ENCODE measurements around the gene TMEM126B. TPM values are rescaled to one million over a fixed set of nuclear protein-coding genes. Genes with fewer than 3 reads are reported as not detected.

Gene TMEM126B
- total and polyA plus RNA-seq, 2 donors (not counting 1 experiment from before 2014, with no cell fraction given): 21.7 to 38.5 TPM

DNA sequence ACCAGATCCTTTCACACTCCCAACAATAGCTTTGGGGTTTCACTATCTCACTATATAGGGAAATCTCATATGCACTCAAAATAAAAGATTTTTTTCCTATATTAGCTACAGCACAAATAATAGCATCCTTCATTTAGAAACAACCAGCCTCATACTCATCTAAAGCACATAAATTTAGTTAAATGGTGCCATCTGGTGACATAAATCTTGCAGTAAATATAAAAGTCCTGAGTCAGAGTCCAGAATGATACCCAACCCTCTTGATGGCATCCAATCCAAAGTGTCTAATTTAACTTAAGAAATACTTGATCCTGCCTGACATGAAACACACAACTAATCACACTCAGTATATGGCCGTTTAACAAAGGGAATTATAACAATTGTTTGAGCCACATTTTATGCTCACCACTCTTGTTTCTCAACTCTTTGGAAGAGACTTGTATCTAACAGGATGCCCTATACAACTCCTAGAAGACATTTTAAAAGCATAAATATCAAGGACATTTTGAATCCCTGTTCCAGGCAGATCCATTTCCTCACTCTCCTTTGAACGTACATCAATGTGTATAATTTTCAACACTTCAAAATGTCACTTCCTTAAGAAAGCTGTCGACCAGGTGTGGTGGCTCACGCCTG, 37.4 kb upstream of the TMEM126B start:
- no peak for TF ChIP-seq EZH2 (IDR thresholded peaks at IDR 0.05; ENCODE audit: borderline replicate concordance, insufficient read depth, low read depth, low read length, poor library complexity, severe bottlenecking)
- TF ChIP-seq, protein P1, sequence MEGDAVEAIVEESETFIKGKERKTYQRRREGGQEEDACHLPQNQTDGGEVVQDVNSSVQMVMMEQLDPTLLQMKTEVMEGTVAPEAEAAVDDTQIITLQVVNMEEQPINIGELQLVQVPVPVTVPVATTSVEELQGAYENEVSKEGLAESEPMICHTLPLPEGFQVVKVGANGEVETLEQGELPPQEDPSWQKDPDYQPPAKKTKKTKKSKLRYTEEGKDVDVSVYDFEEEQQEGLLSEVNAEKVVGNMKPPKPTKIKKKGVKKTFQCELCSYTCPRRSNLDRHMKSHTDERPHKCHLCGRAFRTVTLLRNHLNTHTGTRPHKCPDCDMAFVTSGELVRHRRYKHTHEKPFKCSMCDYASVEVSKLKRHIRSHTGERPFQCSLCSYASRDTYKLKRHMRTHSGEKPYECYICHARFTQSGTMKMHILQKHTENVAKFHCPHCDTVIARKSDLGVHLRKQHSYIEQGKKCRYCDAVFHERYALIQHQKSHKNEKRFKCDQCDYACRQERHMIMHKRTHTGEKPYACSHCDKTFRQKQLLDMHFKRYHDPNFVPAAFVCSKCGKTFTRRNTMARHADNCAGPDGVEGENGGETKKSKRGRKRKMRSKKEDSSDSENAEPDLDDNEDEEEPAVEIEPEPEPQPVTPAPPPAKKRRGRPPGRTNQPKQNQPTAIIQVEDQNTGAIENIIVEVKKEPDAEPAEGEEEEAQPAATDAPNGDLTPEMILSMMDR (IDR thresholded peaks at IDR 0.05): peak; percentile 44
- Mint-ChIP-seq H3K4me3 (no peak overlapping the region), H3K9me3 (ENCODE audit: insufficient read depth) (peaks cover 3% of the 10 kb centered on the region), H3K27me3 (peaks cover 9% of the 10 kb centered on the region), H3K27ac (no peak overlapping the region), H3K4me1 (no peaks in the 10 kb centered on the region)
- intact Hi-C loops (cut with micrococcal nuclease): loop anchor here (1.0 to 10.0 kb wide), 5 partner anchors 384 to 1206 kb away; no protein-coding TSS in a partner anchor
- Histone ChIP-seq H3K27me3 (replicated peaks in 1 of 4; ENCODE audit: control extremely low read depth in 1 of 4, control insufficient read depth in 3 of 4, insufficient read depth in 4 of 4, low read length in 3 of 4) (no peaks in the 10 kb centered on the region), H3K4me1 (ENCODE audit: control insufficient read depth in 2 of 2, insufficient read depth in 2 of 2, low read length in 2 of 2) (no peaks in the 10 kb centered on the region), H3K36me3 (replicated peaks in 1 of 2; ENCODE audit: control extremely low read depth in 1 of 2, control insufficient read depth in 1 of 2, extremely low read depth in 1 of 2, insufficient read depth in 2 of 2, low read length in 1 of 2) (no peaks in the 10 kb centered on the region), H3K79me2 (ENCODE audit: control insufficient read depth, insufficient read depth, low read length) (no peaks in the 10 kb centered on the region), H2AFZ (ENCODE audit: insufficient read depth, low read depth, low read length, poor library complexity, severe bottlenecking) (no peak overlapping the region), H3K4me2 (replicated peaks; ENCODE audit: low read depth, low read length, poor library complexity, severe bottlenecking) (no peak overlapping the region), H3K27ac (ENCODE audit: low read length in 2 of 2) (no peak overlapping the region), H3K9ac (ENCODE audit: low read length) (no peak overlapping the region), H3K9me3 (ENCODE audit: control extremely low read depth in 1 of 3, control insufficient read depth in 2 of 3, insufficient read depth in 1 of 3, low read length in 2 of 3) (peaks cover 0 to 1% (median 0%) of the 10 kb centered on the region in 3 donors), H4K20me1 (ENCODE audit: control insufficient read depth, insufficient read depth, low read length, poor library complexity, severe bottlenecking) (no peaks in the 10 kb centered on the region), H3K4me3 (ENCODE audit: control extremely low read depth in 1 of 5, extremely low read depth in 1 of 5, insufficient read depth in 1 of 5, low read depth in 2 of 5, low read length in 4 of 5) (no peak overlapping the region)
- peak; percentile 44 for DNase-seq
- ChIA-PET POLR2A (no interaction called here), CTCF (interaction anchor here (0.8 to 4.5 kb wide), 8 partner anchors 12 to 1207 kb away, joined by 3 to 74 read pairs (median 8); no protein-coding TSS in a partner anchor)
- ATAC-seq (ENCODE audit: low read depth): peak; percentile 33
- WGBS (ENCODE audit: insufficient coverage): 80% methylated on average over 3 of the region's 4 CpGs

DNA sequence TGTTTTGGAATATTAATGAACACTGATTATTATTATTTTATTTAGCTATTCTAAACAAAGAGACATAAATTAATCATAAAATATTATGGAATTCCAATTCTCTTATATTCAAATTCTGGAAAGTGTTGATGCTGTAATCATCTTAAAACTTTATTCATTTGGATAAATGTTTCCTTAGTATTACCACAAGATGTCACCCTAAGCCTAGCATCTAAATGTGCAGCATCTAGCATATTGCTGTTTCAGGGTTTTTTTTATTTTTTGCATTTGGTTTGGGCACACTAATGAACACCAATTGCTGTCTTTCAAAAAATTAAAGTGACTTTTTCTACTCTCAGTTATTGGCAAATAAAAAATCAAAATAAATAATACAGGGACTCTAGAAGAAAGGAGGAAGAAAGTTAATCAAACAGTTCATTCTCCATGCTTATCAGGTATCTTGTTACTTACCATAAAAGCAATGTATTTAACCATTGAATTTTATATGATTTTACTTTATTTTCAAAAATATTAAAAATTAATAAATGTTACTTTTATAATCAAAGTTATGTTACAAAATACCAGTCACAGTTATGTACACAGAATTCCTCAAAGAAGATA, 33.0 kb upstream of the TMEM126B start:
- H3K4me3 Mint-ChIP-seq: no peak overlapping the region
- Histone ChIP-seq H3K9ac (ENCODE audit: low read length) (no peak overlapping the region), H2AFZ (ENCODE audit: insufficient read depth, low read depth, low read length, poor library complexity, severe bottlenecking) (no peak overlapping the region), H3K27ac (ENCODE audit: low read length in 2 of 2) (no peak overlapping the region), H3K4me1 (ENCODE audit: control insufficient read depth in 2 of 2, insufficient read depth in 2 of 2, low read length in 2 of 2) (no peaks in the 10 kb centered on the region), H4K20me1 (ENCODE audit: control insufficient read depth, insufficient read depth, low read length, poor library complexity, severe bottlenecking) (no peaks in the 10 kb centered on the region), H3K4me2 (replicated peaks; ENCODE audit: low read depth, low read length, poor library complexity, severe bottlenecking) (no peak overlapping the region), H3K9me3 (ENCODE audit: control extremely low read depth in 1 of 3, control insufficient read depth in 2 of 3, insufficient read depth in 1 of 3, low read length in 2 of 3) (no peaks in the 10 kb centered on the region), H3K36me3 (replicated peaks in 1 of 2; ENCODE audit: control extremely low read depth in 1 of 2, control insufficient read depth in 1 of 2, extremely low read depth in 1 of 2, insufficient read depth in 2 of 2, low read length in 1 of 2) (no peaks in the 10 kb centered on the region), H3K27me3 (replicated peaks in 1 of 4; ENCODE audit: control extremely low read depth in 1 of 4, control insufficient read depth in 3 of 4, insufficient read depth in 4 of 4, low read length in 3 of 4) (no peaks in the 10 kb centered on the region), H3K79me2 (ENCODE audit: control insufficient read depth, insufficient read depth, low read length) (no peaks in the 10 kb centered on the region), H3K4me3 (ENCODE audit: control extremely low read depth in 1 of 5, extremely low read depth in 1 of 5, insufficient read depth in 1 of 5, low read depth in 2 of 5, low read length in 4 of 5) (no peak overlapping the region)
- DNase-seq: peak; percentile 54
- TF ChIP-seq EZH2 (IDR thresholded peaks at IDR 0.05; ENCODE audit: borderline replicate concordance, insufficient read depth, low read depth, low read length, poor library complexity, severe bottlenecking): no peak
- TF ChIP-seq, protein P1 (IDR thresholded peaks at IDR 0.05): peak; percentile 78
- H3K27ac Mint-ChIP-seq: no peak overlapping the region
- no peak for ATAC-seq (ENCODE audit: low read depth)
- H3K27me3 Mint-ChIP-seq: no peaks in the 10 kb centered on the region
- intact Hi-C loops (cut with micrococcal nuclease): loop anchor here (1.0 to 10.0 kb wide), 7 partner anchors 33 to 1327 kb away; partner anchors contain the start of genes CCDC83 and TMEM126B
- no peaks in the 10 kb centered on the region for H3K9me3 Mint-ChIP-seq (ENCODE audit: insufficient read depth)
- H3K4me1 Mint-ChIP-seq: no peaks in the 10 kb centered on the region
- CTCF ChIA-PET: interaction anchor here (0.7 to 1.0 kb wide), 6 partner anchors 9 to 814 kb away, joined by 3 to 5 read pairs (median 4); partner anchors contain the start of gene CCDC83
- POLR2A ChIA-PET: no interaction called here

Measured in B cell (primary cell).